ENCODE results near the gene ABCF2.

DNA sequence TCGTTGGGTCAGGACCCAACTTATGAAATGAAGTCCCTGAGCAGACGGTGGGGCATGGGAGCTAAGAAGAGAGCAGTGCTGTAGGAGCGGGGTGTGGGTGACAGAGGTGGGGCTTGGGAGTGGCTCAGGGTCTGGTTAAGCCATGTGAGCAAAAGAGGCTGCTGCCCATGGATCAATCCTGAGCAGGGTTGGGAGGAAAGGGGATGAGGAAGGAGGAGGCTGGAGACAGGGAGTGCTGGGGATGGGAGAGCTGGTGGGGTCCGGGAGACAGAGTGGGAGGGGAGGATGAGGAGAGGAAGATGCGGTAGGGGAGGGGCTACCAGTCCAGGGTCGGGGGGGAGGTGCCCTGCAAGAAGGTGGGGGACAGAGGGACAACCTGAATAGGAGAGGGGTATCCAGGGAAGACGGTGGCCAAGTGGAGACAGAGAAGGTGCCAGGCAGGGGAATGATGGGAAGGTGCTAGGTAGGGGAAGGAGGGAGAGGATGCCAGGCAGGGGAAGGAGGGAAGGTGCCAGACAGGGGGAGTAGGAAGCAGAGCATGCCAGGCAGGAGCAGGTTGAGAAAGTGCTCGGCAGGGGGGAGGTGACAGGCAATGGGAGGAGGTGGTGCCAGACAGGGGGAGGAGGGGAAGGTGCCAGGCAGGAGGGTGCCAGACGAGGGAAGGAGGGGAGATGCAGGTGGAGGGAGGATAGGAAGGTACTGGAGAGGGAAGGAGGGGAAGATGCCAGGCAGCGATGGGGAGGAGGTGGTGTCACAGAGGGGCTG, 49.0 kb upstream of the ABCF2 start:
- TF ChIP-seq CTCF (IDR thresholded peaks at IDR 0.05) (no peak), EZH2 (IDR thresholded peaks at IDR 0.05) (no peak)

Measured in neural progenitor cell (in vitro differentiated cells).